Measurements from ENCODE around the gene GPX1. TPM values are rescaled to one million over a fixed set of nuclear protein-coding genes. Genes with fewer than 3 reads are reported as not detected.
A peak's percentile ranks its signal among the peaks of the same experiment; 100 is the strongest.

Gene GPX1
- total RNA-seq, 6 experiments from 2014 or later: 359 to 607 (median 548) TPM

GRCh38 chr3:49386056-49386756 is 28.1 kb upstream of the GPX1 start:
- Mint-ChIP-seq H3K36me3 (ENCODE audit: low read depth) (peaks cover 28% of the 10 kb centered on the region), H3K4me1 (ENCODE audit: low read depth) (peaks cover 36% of the 10 kb centered on the region), H3K9me3 (no peaks in the 10 kb centered on the region), H3K27me3 (ENCODE audit: insufficient read depth) (peaks cover 2% of the 10 kb centered on the region), H3K4me3 (no peak overlapping the region), H3K27ac (peak overlapping the region; percentile 5; the same call in 1 of the 2 replicates)
- DNase-seq: no peak
- TF ChIP-seq, protein P1, sequence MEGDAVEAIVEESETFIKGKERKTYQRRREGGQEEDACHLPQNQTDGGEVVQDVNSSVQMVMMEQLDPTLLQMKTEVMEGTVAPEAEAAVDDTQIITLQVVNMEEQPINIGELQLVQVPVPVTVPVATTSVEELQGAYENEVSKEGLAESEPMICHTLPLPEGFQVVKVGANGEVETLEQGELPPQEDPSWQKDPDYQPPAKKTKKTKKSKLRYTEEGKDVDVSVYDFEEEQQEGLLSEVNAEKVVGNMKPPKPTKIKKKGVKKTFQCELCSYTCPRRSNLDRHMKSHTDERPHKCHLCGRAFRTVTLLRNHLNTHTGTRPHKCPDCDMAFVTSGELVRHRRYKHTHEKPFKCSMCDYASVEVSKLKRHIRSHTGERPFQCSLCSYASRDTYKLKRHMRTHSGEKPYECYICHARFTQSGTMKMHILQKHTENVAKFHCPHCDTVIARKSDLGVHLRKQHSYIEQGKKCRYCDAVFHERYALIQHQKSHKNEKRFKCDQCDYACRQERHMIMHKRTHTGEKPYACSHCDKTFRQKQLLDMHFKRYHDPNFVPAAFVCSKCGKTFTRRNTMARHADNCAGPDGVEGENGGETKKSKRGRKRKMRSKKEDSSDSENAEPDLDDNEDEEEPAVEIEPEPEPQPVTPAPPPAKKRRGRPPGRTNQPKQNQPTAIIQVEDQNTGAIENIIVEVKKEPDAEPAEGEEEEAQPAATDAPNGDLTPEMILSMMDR (IDR thresholded peaks at IDR 0.05): no peak

GRCh38 chr3:49385617-49386016 is 27.5 kb upstream of the GPX1 start:
- TF ChIP-seq, protein P1 (IDR thresholded peaks at IDR 0.05): no peak
- no peak for DNase-seq
- peaks cover 28% of the 10 kb centered on the region for H3K36me3 Mint-ChIP-seq (ENCODE audit: low read depth)
- H3K4me3 Mint-ChIP-seq: no peak overlapping the region
- peaks cover 2% of the 10 kb centered on the region for H3K27me3 Mint-ChIP-seq (ENCODE audit: insufficient read depth)
- no peak overlapping the region for H3K27ac Mint-ChIP-seq
- H3K9me3 Mint-ChIP-seq: no peaks in the 10 kb centered on the region
- peaks cover 36% of the 10 kb centered on the region for H3K4me1 Mint-ChIP-seq (ENCODE audit: low read depth)

- H3K4me3 Mint-ChIP-seq: no peak overlapping the region
- no peak for DNase-seq
- no peak overlapping the region for H3K27ac Mint-ChIP-seq
- H3K36me3 Mint-ChIP-seq (ENCODE audit: low read depth): peaks cover 41% of the 10 kb centered on the region
- TF ChIP-seq, protein P1 (IDR thresholded peaks at IDR 0.05): no peak
- H3K4me1 Mint-ChIP-seq (ENCODE audit: low read depth): peaks cover 49% of the 10 kb centered on the region
- H3K27me3 Mint-ChIP-seq (ENCODE audit: insufficient read depth): peaks cover 3% of the 10 kb centered on the region
- H3K9me3 Mint-ChIP-seq: peaks cover 13% of the 10 kb centered on the region
Measured at GRCh38 chr3:49383387-49383786, 25.2 kb upstream of the GPX1 start.

DNA sequence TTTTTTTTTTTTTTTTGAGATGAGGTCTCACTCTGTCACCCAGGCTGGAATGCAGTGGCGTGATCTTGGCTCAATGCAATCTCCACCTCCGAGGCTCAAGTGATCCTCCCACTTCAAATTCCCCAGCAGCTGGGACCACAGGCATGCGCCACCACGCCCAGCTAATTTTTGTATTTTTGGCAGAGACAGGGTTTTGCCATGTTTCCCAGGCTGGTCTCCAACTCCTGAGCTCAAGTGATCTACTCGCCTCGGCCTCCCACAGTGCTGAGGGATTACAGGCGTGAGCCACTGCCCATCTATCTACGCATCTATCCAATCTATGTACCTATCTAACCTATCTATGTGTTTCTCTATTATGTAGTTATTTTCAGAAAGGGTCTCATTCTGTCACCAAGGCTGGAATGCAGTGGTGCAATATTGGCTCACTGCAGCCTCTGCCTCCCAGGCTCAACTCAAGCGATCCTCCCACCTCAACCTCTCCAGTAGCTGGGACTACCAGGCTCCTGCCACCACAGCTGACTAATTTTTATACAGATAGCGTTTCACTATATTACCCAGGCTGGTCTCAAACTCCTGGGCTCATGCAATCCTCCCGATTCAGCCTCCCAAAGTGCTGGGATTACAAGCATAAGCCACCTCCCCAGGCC is 20.2 kb upstream of the GPX1 start:
- Mint-ChIP-seq H3K4me3 (peak overlapping the region; percentile 27; the same call in 1 of the 2 replicates), H3K4me1 (ENCODE audit: low read depth) (peaks cover 25% of the 10 kb centered on the region), H3K27ac (peak overlapping the region; percentile 71), H3K36me3 (ENCODE audit: low read depth) (peaks cover 46% of the 10 kb centered on the region), H3K9me3 (peaks cover 31% of the 10 kb centered on the region), H3K27me3 (ENCODE audit: insufficient read depth) (peaks cover 3% of the 10 kb centered on the region; the same call in 1 of the 2 replicates)
- TF ChIP-seq, protein P1 (IDR thresholded peaks at IDR 0.05): no peak
- peak; percentile 73 for DNase-seq

- peaks cover 4% of the 10 kb centered on the region; the same call in 1 of the 2 replicates for H3K27me3 Mint-ChIP-seq (ENCODE audit: insufficient read depth)
- H3K27ac Mint-ChIP-seq: peak overlapping the region; percentile 26; the same call in 1 of the 2 replicates
- TF ChIP-seq, protein P1 (IDR thresholded peaks at IDR 0.05): no peak
- H3K4me1 Mint-ChIP-seq (ENCODE audit: low read depth): peaks cover 25% of the 10 kb centered on the region
- H3K9me3 Mint-ChIP-seq: peaks cover 31% of the 10 kb centered on the region
- no peak overlapping the region for H3K4me3 Mint-ChIP-seq
- DNase-seq: no peak
- H3K36me3 Mint-ChIP-seq (ENCODE audit: low read depth): peaks cover 52% of the 10 kb centered on the region
Measured at GRCh38 chr3:49377483-49377882, 19.3 kb upstream of the GPX1 start.

Data from HFFc6 (cell line).